Panc1 (cell line): ENCODE measurements around the gene GUCY2D. TPM values are rescaled to one million over a fixed set of nuclear protein-coding genes. Genes with fewer than 3 reads are reported as not detected.

Experiments used
- ATAC-seq: fragments of 200-7000 bp; cut with Tn5 transposase; 2 replicates; pipeline ENCODE4 v1.9.1; 2020; ENCODE audit warnings: mild to moderate bottlenecking, moderate library complexity
- BruUV-seq: library from RNA; stranded (reverse); fragments of 400-500 nt; replicated peaks from 2 replicates; lab custom pipeline; 2021; lab: Mats Ljungman, UMichigan
- CTCF ChIA-PET: fragments of 300-600 bp; sonication (Branson Sonifier 250); formaldehyde crosslinking; loops from one replicate; lab custom pipeline; 2022; ENCODE audit warnings: antibody characterized with exemption; lab: Charles Lee
- POLR2A ChIA-PET: fragments of 300-600 bp; sonication (Branson Sonifier 250); formaldehyde crosslinking; loops from one replicate; lab custom pipeline; 2022; ENCODE audit warnings: antibody characterized with exemption; lab: Charles Lee
- DNase-seq: peaks from one replicate; pipeline ENCODE4 v3.0.0-alpha.2; 2010; ENCODE audit warnings: low read depth, low spot score
- H3K27ac ChIP-seq: 2 replicates; pipeline ENCODE4 v1.5.1; 2011; ENCODE audit warnings: mild to moderate bottlenecking, low read length, inconsistent platforms
- H3K27me3 ChIP-seq: fragments of 200-500 bp; sonication (Bioruptor generic); 2 replicates; pipeline ENCODE4 v1.6.0; 2014; ENCODE audit warnings: low read length, inconsistent platforms; ENCODE audit not compliant: control insufficient read depth, insufficient read depth
- H3K36me3 ChIP-seq: fragments of 200-500 bp; sonication (Bioruptor generic); 2 replicates; pipeline ENCODE4 v1.5.1; 2014; ENCODE audit warnings: inconsistent platforms, mild to moderate bottlenecking, low read length, moderate library complexity; ENCODE audit not compliant: control insufficient read depth, insufficient read depth
- H3K4me1 ChIP-seq: 2 replicates; pipeline ENCODE4 v1.5.1; 2011; ENCODE audit warnings: inconsistent platforms, mild to moderate bottlenecking, low read length, moderate library complexity; ENCODE audit not compliant: control insufficient read depth, insufficient read depth
- H3K4me3 ChIP-seq, 2 experiments: 2 replicates each; pipeline ENCODE4 v1.5.1; 2011 to 2012; ENCODE audit warnings: low read depth in 2 of 2, low read length in 2 of 2, mild to moderate bottlenecking in 2 of 2, inconsistent platforms in 1 of 2, moderate library complexity in 1 of 2
- H3K9me3 ChIP-seq: fragments of 200-500 bp; sonication (Bioruptor generic); 2 replicates; pipeline ENCODE4 v1.5.1; 2014; ENCODE audit warnings: low read depth, mild to moderate bottlenecking, inconsistent platforms, low read length, moderate library complexity; ENCODE audit not compliant: control insufficient read depth, insufficient read depth
- CTCF ChIP-seq: fragments of 450-650 bp; IDR thresholded peaks from 2 replicates; pipeline ENCODE4 v1.5.1; 2017; ENCODE audit warnings: mild to moderate bottlenecking
- POLR2AphosphoS5 ChIP-seq: IDR thresholded peaks from 2 replicates; pipeline ENCODE4 v1.6.1; 2012; ENCODE audit warnings: mild to moderate bottlenecking, low read depth, low read length, moderate library complexity
- REST ChIP-seq, 2 experiments: IDR thresholded peaks; 2 replicates each; pipeline ENCODE4 v1.6.1; 2011 to 2012; ENCODE audit warnings: low read depth in 2 of 2, control low read depth in 1 of 2, low read length in 1 of 2, mild to moderate bottlenecking in 1 of 2, moderate library complexity in 1 of 2; ENCODE audit not compliant: insufficient read depth in 1 of 2
- SIN3A ChIP-seq: IDR thresholded peaks from 2 replicates; pipeline ENCODE4 v1.6.1; 2012; ENCODE audit warnings: low read depth, mild to moderate bottlenecking, low read length, moderate library complexity, borderline replicate concordance; ENCODE audit not compliant: insufficient read depth
- TCF7L2 ChIP-seq: IDR thresholded peaks from 2 replicates; pipeline ENCODE4 v1.6.1; 2011; ENCODE audit warnings: mild to moderate bottlenecking, low read depth, low read length, inconsistent platforms
- in situ Hi-C: cut with HindIII; loops from 2 replicates; pipeline ENCODE4 v1.10.0; 2016; ENCODE audit warnings: low sequenced_read_pairs, low pct_unique_long_range_greater_than_20kb
- intact Hi-C: fragments of 100-400 bp; cut with micrococcal nuclease; formaldehyde crosslinking; loops from one replicate; pipeline ENCODE4 v1.10.0; 2022; ENCODE audit not compliant: unreplicated experiment
- total RNA-seq: library from RNA; stranded (reverse); gene quantifications from one replicate; pipeline ENCODE4 v1.2.1, GENCODE V29; 2021; ENCODE audit not compliant: unreplicated experiment

Gene GUCY2D
- total RNA-seq, 1 experiment from 2014 or later: not detected

- DNase-seq: no peak
- ChIA-PET CTCF (interaction anchor here (1.3 kb wide), 1 partner anchor 13 kb away, joined by 3 read pairs; no protein-coding TSS in a partner anchor), POLR2A (interaction anchor here (0.6 kb wide), 1 partner anchor 37 kb away, joined by 4 read pairs; no protein-coding TSS in a partner anchor)
- ATAC-seq: no peak
- Histone ChIP-seq H3K9me3 (no peaks in the 10 kb centered on the region), H3K4me3 (no peak overlapping the region), H3K27ac (no peak overlapping the region), H3K27me3 (peaks cover 6% of the 10 kb centered on the region; the same call in 1 of the 2 replicates), H3K36me3 (no peaks in the 10 kb centered on the region), H3K4me1 (no peaks in the 10 kb centered on the region)
- intact Hi-C loops (no loop called here), in situ Hi-C loops (no loop called here)
- no TSS peak for BruUV-seq
- TF ChIP-seq POLR2AphosphoS5 (no peak), TCF7L2 (no peak)
Observed at GRCh38 chr17:8003594-8004181, 1.3 kb downstream of the GUCY2D start.

GRCh38 chr17:8004899-8005298, 2.5 kb downstream of the GUCY2D start:
- ChIA-PET CTCF (interaction anchor here (1.3 kb wide), 1 partner anchor 14 kb away, joined by 3 read pairs; no protein-coding TSS in a partner anchor), POLR2A (interaction anchor here (0.7 kb wide), 1 partner anchor 19 kb away, joined by 5 read pairs; no protein-coding TSS in a partner anchor)
- no peaks in the 10 kb centered on the region for H3K9me3 ChIP-seq
- H3K4me1 ChIP-seq: no peaks in the 10 kb centered on the region
- H3K4me3 ChIP-seq: no peak overlapping the region
- intact Hi-C loops (no loop called here), in situ Hi-C loops (no loop called here)
- no peaks in the 10 kb centered on the region for H3K36me3 ChIP-seq
- no peak for TF ChIP-seq REST (IDR thresholded peaks at IDR 0.05; ENCODE audit: insufficient read depth in 1 of 2, low read depth in 2 of 2, low read length in 1 of 2)
- TF ChIP-seq POLR2AphosphoS5: no peak
- TF ChIP-seq TCF7L2: no peak
- TF ChIP-seq SIN3A: no peak
- TF ChIP-seq CTCF: no peak
- H3K27me3 ChIP-seq: peaks cover 6% of the 10 kb centered on the region; the same call in 1 of the 2 replicates
- no peak overlapping the region for H3K27ac ChIP-seq
- no peak for DNase-seq
- no TSS peak for BruUV-seq
- ATAC-seq: no peak

- in situ Hi-C loops (no loop called here), intact Hi-C loops (no loop called here)
- Histone ChIP-seq H3K4me1 (no peaks in the 10 kb centered on the region), H3K9me3 (no peaks in the 10 kb centered on the region), H3K27me3 (peaks cover 6% of the 10 kb centered on the region; the same call in 1 of the 2 replicates), H3K36me3 (no peaks in the 10 kb centered on the region), H3K27ac (no peak overlapping the region), H3K4me3 (no peak overlapping the region)
- no peak for DNase-seq
- CTCF ChIA-PET: no interaction called here
- TF ChIP-seq TCF7L2 (no peak), POLR2AphosphoS5 (no peak), CTCF (no peak), REST (IDR thresholded peaks at IDR 0.05; ENCODE audit: insufficient read depth in 1 of 2, low read depth in 2 of 2, low read length in 1 of 2) (no peak), SIN3A (no peak)
- no peak for ATAC-seq
- no TSS peak for BruUV-seq
- POLR2A ChIA-PET: interaction anchor here (0.7 kb wide), 1 partner anchor 20 kb away, joined by 5 read pairs; no protein-coding TSS in a partner anchor
Observed at GRCh38 chr17:8005357-8005756, 2.9 kb downstream of the GUCY2D start.
